GM12865 (cell line): Measurements from ENCODE around the gene PGAP6.
"Not testable (repeated sequence)": the region's sequence is repeated elsewhere in the genome, so short reads cannot be mapped to it uniquely, and the experiment has no call there.

Experiments used
- DNase-seq: peaks from one replicate; pipeline ENCODE4 v3.0.0; 2010; ENCODE audit warnings: low read depth
- H3K4me3 ChIP-seq: 2 replicates; pipeline ENCODE4 v1.5.1; 2011; ENCODE audit warnings: mild to moderate bottlenecking, low read depth, low read length, control low read depth
- CTCF ChIP-seq: IDR thresholded peaks from 2 replicates; pipeline ENCODE4 v1.5.1; 2011; ENCODE audit warnings: low read length, control low read depth, low read depth, inconsistent platforms; ENCODE audit not compliant: insufficient read depth; ENCODE audit errors: missing control alignments

The PGAP6 gene

GRCh38 chr16:425082-425718 lies 43.4 kb upstream of the PGAP6 start, which contains the start of gene RAB11FIP3:
Gene RAB11FIP3, plus strand, starts transcription at chr16:425649. Its CDS starts 358 bp downstream, at chr16:426007.
- DNase-seq = peak; percentile 93
- peak; percentile 31 for TF ChIP-seq CTCF
- peak within 1 kb of the TSS; percentile 76 for H3K4me3 ChIP-seq

GRCh38 chr16:424623-425081 lies 42.9 kb upstream of the PGAP6 start:
- TF ChIP-seq CTCF = no peak
- no peak for DNase-seq
- H3K4me3 ChIP-seq = peak overlapping the region; percentile 48

- H3K4me3 ChIP-seq = no peak overlapping the region
- TF ChIP-seq CTCF = no peak
- DNase-seq = no peak
Observed at GRCh38 chr16:424033-424622, 42.4 kb upstream of the PGAP6 start.

GRCh38 chr16:422179-422578 lies 40.4 kb upstream of the PGAP6 start:
- H3K4me3 ChIP-seq = not testable (repeated sequence)

GRCh38 chr16:415170-415498 lies 33.4 kb upstream of the PGAP6 start:
- not testable (repeated sequence) for DNase-seq, H3K4me3 ChIP-seq

More at GRCh38 chr16:422179-422578, 40.4 kb upstream of the PGAP6 start:
- not testable (repeated sequence) for DNase-seq

- DNase-seq = no peak
- TF ChIP-seq CTCF = no peak
Observed at GRCh38 chr16:414395-415169, 32.8 kb upstream of the PGAP6 start.

GRCh38 chr16:411576-412265 lies 29.9 kb upstream of the PGAP6 start:
- no peak for DNase-seq
- H3K4me3 ChIP-seq = no peak overlapping the region
- no peak for TF ChIP-seq CTCF

More at GRCh38 chr16:414395-415169, 32.8 kb upstream of the PGAP6 start:
- no peak overlapping the region for H3K4me3 ChIP-seq
